HEK293 (cell line): ENCODE results near the gene METTL23.
A peak's percentile ranks its signal among the peaks of the same experiment; 100 is the strongest.

Experiments
- KLF16 ChIP-seq: fragments of 450-650 bp; formaldehyde crosslinking; IDR thresholded peaks from 2 replicates; pipeline ENCODE4 v1.5.1; 2017; ENCODE audit warnings: missing biosample characterization, missing genetic modification characterization
- ZNF157 ChIP-seq: fragments of 450-650 bp; formaldehyde crosslinking; IDR thresholded peaks from 2 replicates; pipeline ENCODE4 v1.5.1; 2016; ENCODE audit warnings: missing biosample characterization, missing genetic modification characterization
- ZNF624 ChIP-seq: fragments of 450-650 bp; formaldehyde crosslinking; IDR thresholded peaks from 2 replicates; pipeline ENCODE4 v1.5.1; 2017; ENCODE audit warnings: missing biosample characterization, missing genetic modification characterization

GRCh38 chr17:76737082-76737675, 10.5 kb downstream of the METTL23 start, which contains the start of gene SRSF2:
- TF ChIP-seq ZNF157 (tag by site-specific recombination) (no peak), KLF16 (peak; percentile 68; the same call in 1 of the 2 replicates), ZNF624 (tag by site-specific recombination) (0 out of 2 replicates have a peak, but pooled peaks have one; percentile 77)
